ENCODE results near the gene XYLT1. TPM values are rescaled to one million over a fixed set of nuclear protein-coding genes. Genes with fewer than 3 reads are reported as not detected.

XYLT1 gene
- total and polyA plus RNA-seq, 9 of the 15 experiments (the other 6 are each of a cell fraction or from before 2014, with no cell fraction given): 0.03 to 0.09 (median 0.08) TPM; not detected in 6

GRCh38 chr16:17251496-17251895, 219.3 kb downstream of the XYLT1 start:
- no peaks in the 10 kb centered on the region for H3K79me2 ChIP-seq (ENCODE audit: control insufficient read depth, insufficient read depth, low read length)
- POLR2A ChIA-PET: no interaction called here
- no peak for TF ChIP-seq SP2 (IDR thresholded peaks at IDR 0.05; ENCODE audit: extremely low read depth, low read depth, low read length, poor library complexity, severe bottlenecking)
- TF ChIP-seq E2F8 (IDR thresholded peaks at IDR 0.05; ENCODE audit: low read depth, partially characterized antibody): no peak
- TF ChIP-seq REST (IDR thresholded peaks at IDR 0.05; ENCODE audit: borderline replicate concordance): no peak
- TF ChIP-seq REST (CRISPR knock-in tag; IDR thresholded peaks at IDR 0.05; ENCODE audit: low read depth): no peak

More at GRCh38 chr16:17251496-17251895, 219.3 kb downstream of the XYLT1 start:
- CTCF ChIA-PET (ENCODE audit: low intra/inter-chr PET ratio): no interaction called here
- 0% methylated on average over 6 of the region's 6 CpGs for WGBS (ENCODE audit: insufficient coverage, low coverage, missing lambda C conversion rate)
- no peak for FAIRE-seq
- Histone ChIP-seq H3K27ac (ENCODE audit: extremely low read depth, low read depth, low read length) (no peak overlapping the region), H2AFZ (ENCODE audit: low read depth, low read length) (no peak overlapping the region), H3K9me3 (replicated peaks; ENCODE audit: control insufficient read depth, insufficient read depth, low read depth, low read length) (no peaks in the 10 kb centered on the region), H4K20me1 (replicated peaks; ENCODE audit: control insufficient read depth, insufficient read depth, low read length) (no peaks in the 10 kb centered on the region; the same call in none of the 2 replicates), H3K36me3 (ENCODE audit: control insufficient read depth, insufficient read depth, low read length) (no peaks in the 10 kb centered on the region), H3K4me2 (ENCODE audit: insufficient read depth, low read length) (no peak overlapping the region), H3K4me3 (no peak overlapping the region), H3K4me1 (replicated peaks in 1 of 2; ENCODE audit: control insufficient read depth in 2 of 2, insufficient read depth in 2 of 2, low read length in 2 of 2) (no peaks in the 10 kb centered on the region), H3K9ac (ENCODE audit: insufficient read depth in 1 of 2, low read depth in 2 of 2, low read length in 2 of 2) (no peak overlapping the region), H3K27me3 (ENCODE audit: control insufficient read depth in 2 of 2, insufficient read depth in 2 of 2, low read length in 2 of 2) (peaks cover 0 to 22% of the 10 kb centered on the region in 2 experiments; a peak in 1 of 5 replicates), H3K9me1 (ENCODE audit: control insufficient read depth, insufficient read depth, low read length) (no peaks in the 10 kb centered on the region)
- no peak for ATAC-seq
- DNase-seq (ENCODE audit: extremely low read depth in 1 of 4, low spot score in 3 of 4): no peak
- BruUV-seq (replicated peaks): no TSS peak
- intact Hi-C loops (cut with micrococcal nuclease): no loop called here
- in situ Hi-C loops (cut with MboI): no loop called here

Data from K562 (cell line).